ENCODE results near the gene MEIOC. TPM values are rescaled to one million over a fixed set of nuclear protein-coding genes. Genes with fewer than 3 reads are reported as not detected.
"Not testable (repeated sequence)": the region's sequence is repeated elsewhere in the genome, so short reads cannot be mapped to it uniquely, and the experiment has no call there.

MEIOC gene
- total and polyA plus RNA-seq, 3 experiments from 2014 or later = 0.09 to 0.31 (median 0.16) TPM

- ChIA-PET CTCF (no interaction called here), POLR2A (no interaction called here)
- peaks cover 0 to 6% (median 0%) of the 10 kb centered on the region in 3 donors for H3K36me3 Mint-ChIP-seq
- DNase-seq = no peak
- Histone ChIP-seq H3K27ac (ENCODE audit: low read depth, low read length) (no peak overlapping the region), H3K9me3 (ENCODE audit: low read length) (no peaks in the 10 kb centered on the region), H3K4me3 (ENCODE audit: low read length) (no peak overlapping the region), H3K4me1 (ENCODE audit: insufficient read depth, low read length) (peaks cover 15% of the 10 kb centered on the region), H3K27me3 (ENCODE audit: insufficient read depth, low read length, poor library complexity, severe bottlenecking) (no peaks in the 10 kb centered on the region), H3K36me3 (ENCODE audit: insufficient read depth, low read length) (no peaks in the 10 kb centered on the region)
- no peak overlapping the region for H3K27ac Mint-ChIP-seq
- no peaks in the 10 kb centered on the region for H3K9me3 Mint-ChIP-seq
- H3K27me3 Mint-ChIP-seq = peaks cover 0 to 1% of the 10 kb centered on the region in 2 donors
- H3K4me3 Mint-ChIP-seq = no peak overlapping the region
- H3K4me1 Mint-ChIP-seq = peaks cover 16 to 25% (median 16%) of the 10 kb centered on the region in 3 donors
Observed at GRCh38 chr17:44693609-44694008, 37.3 kb downstream of the MEIOC start.

GRCh38 chr17:44700288-44700687, 44.0 kb downstream of the MEIOC start:
- H3K4me3 ChIP-seq (ENCODE audit: low read length); CTCF ChIA-PET; H3K27me3 ChIP-seq (ENCODE audit: insufficient read depth, low read length, poor library complexity, severe bottlenecking); H3K36me3 Mint-ChIP-seq; H3K27ac ChIP-seq (ENCODE audit: low read depth, low read length); H3K27ac Mint-ChIP-seq; H3K4me1 ChIP-seq (ENCODE audit: insufficient read depth, low read length); H3K4me1 Mint-ChIP-seq; DNase-seq; H3K4me3 Mint-ChIP-seq; H3K9me3 ChIP-seq (ENCODE audit: low read length); H3K9me3 Mint-ChIP-seq; H3K36me3 ChIP-seq (ENCODE audit: insufficient read depth, low read length); POLR2A ChIA-PET: not testable (repeated sequence)
- peaks cover 3 to 11% of the 10 kb centered on the region in 2 donors for H3K27me3 Mint-ChIP-seq

GRCh38 chr17:44707755-44708400, 51.6 kb downstream of the MEIOC start:
- Histone ChIP-seq H3K27me3 (ENCODE audit: insufficient read depth, low read length, poor library complexity, severe bottlenecking) (no peaks in the 10 kb centered on the region), H3K4me1 (ENCODE audit: insufficient read depth, low read length) (peaks cover 18% of the 10 kb centered on the region), H3K27ac (ENCODE audit: low read depth, low read length) (peak overlapping the region; percentile 45), H3K4me3 (ENCODE audit: low read length) (peak overlapping the region; percentile 93), H3K9me3 (ENCODE audit: low read length) (no peaks in the 10 kb centered on the region), H3K36me3 (ENCODE audit: insufficient read depth, low read length) (no peaks in the 10 kb centered on the region)
- ChIA-PET CTCF (interaction anchor here (1.5 to 2.0 kb wide), 2 partner anchors 16 to 18 kb away, joined by 4 to 7 read pairs; partner anchors contain the start of gene CCDC43), POLR2A (interaction anchor here (1.1 to 1.3 kb wide), 2 partner anchors 18 to 68 kb away, joined by 3 to 4 read pairs; partner anchors contain the start of gene CCDC43)
- Mint-ChIP-seq H3K27ac (no peak overlapping the region), H3K4me3 (no peak overlapping the region), H3K27me3 (peaks cover 3 to 17% of the 10 kb centered on the region in 2 donors), H3K9me3 (no peaks in the 10 kb centered on the region), H3K4me1 (peaks cover 0 to 3% (median 0%) of the 10 kb centered on the region in 3 donors), H3K36me3 (peaks cover 0 to 1% (median 0%) of the 10 kb centered on the region in 3 donors)
- DNase-seq = no peak

GRCh38 chr17:44708401-44709263, 52.4 kb downstream of the MEIOC start, which contains the start of gene DBF4B:
TSS of gene DBF4B (plus strand) at chr17:44708665. CDS start at chr17:44708821, 156 bp downstream.
- ChIA-PET POLR2A (interaction anchor here (1.1 to 1.3 kb wide), 2 partner anchors 19 to 67 kb away, joined by 3 to 4 read pairs; partner anchors contain the start of gene CCDC43), CTCF (interaction anchor here (1.5 to 2.0 kb wide), 2 partner anchors 17 to 19 kb away, joined by 4 to 7 read pairs; partner anchors contain the start of gene CCDC43)
- Histone ChIP-seq H3K9me3 (ENCODE audit: low read length) (no peaks in the 10 kb centered on the region), H3K36me3 (ENCODE audit: insufficient read depth, low read length) (no peaks in the 10 kb centered on the region), H3K27ac (ENCODE audit: low read depth, low read length) (peak within 1 kb of the TSS; percentile 45), H3K4me3 (ENCODE audit: low read length) (peak within 1 kb of the TSS; percentile 93), H3K27me3 (ENCODE audit: insufficient read depth, low read length, poor library complexity, severe bottlenecking) (no peaks in the 10 kb centered on the region), H3K4me1 (ENCODE audit: insufficient read depth, low read length) (peaks cover 18% of the 10 kb centered on the region)
- Mint-ChIP-seq H3K36me3 (peaks cover 0 to 1% (median 0%) of the 10 kb centered on the region in 3 donors), H3K27me3 (peaks cover under 1 to 17% of the 10 kb centered on the region in 2 donors), H3K4me1 (peaks cover 0 to 3% (median 0%) of the 10 kb centered on the region in 3 donors), H3K4me3 (peak within 1 kb of the TSS in 1 of 7 donors; percentile 73), H3K9me3 (no peaks in the 10 kb centered on the region), H3K27ac (no peak within 1 kb of the TSS)
- peak; percentile 71 to 88 (median 84) for DNase-seq

GRCh38 chr17:44719444-44719843, 63.2 kb downstream of the MEIOC start:
- Mint-ChIP-seq H3K36me3 (peaks cover 0 to 18% (median 5%) of the 10 kb centered on the region in 3 donors), H3K4me3 (no peak overlapping the region), H3K4me1 (no peaks in the 10 kb centered on the region), H3K9me3 (no peaks in the 10 kb centered on the region), H3K27me3 (peaks cover 0 to 1% of the 10 kb centered on the region in 2 donors), H3K27ac (no peak overlapping the region)
- no peaks in the 10 kb centered on the region for H3K27me3 ChIP-seq (ENCODE audit: insufficient read depth, low read length, poor library complexity, severe bottlenecking)
- no peaks in the 10 kb centered on the region for H3K36me3 ChIP-seq (ENCODE audit: insufficient read depth, low read length)
- DNase-seq = no peak
- ChIA-PET CTCF (no interaction called here), POLR2A (no interaction called here)
- no peaks in the 10 kb centered on the region for H3K9me3 ChIP-seq (ENCODE audit: low read length)
- H3K27ac ChIP-seq (ENCODE audit: low read depth, low read length) = no peak overlapping the region
- H3K4me1 ChIP-seq (ENCODE audit: insufficient read depth, low read length) = no peaks in the 10 kb centered on the region
- no peak overlapping the region for H3K4me3 ChIP-seq (ENCODE audit: low read length)

- no peaks in the 10 kb centered on the region for H3K27me3 Mint-ChIP-seq
- no peak overlapping the region for H3K27ac Mint-ChIP-seq
- CTCF ChIA-PET = no interaction called here
- no peak for DNase-seq
- H3K4me1 Mint-ChIP-seq = no peaks in the 10 kb centered on the region
- H3K4me3 ChIP-seq (ENCODE audit: low read length) = no peak overlapping the region
- H3K9me3 Mint-ChIP-seq = no peaks in the 10 kb centered on the region
- no peaks in the 10 kb centered on the region for H3K9me3 ChIP-seq (ENCODE audit: low read length)
- peaks cover 0 to 21% (median 2%) of the 10 kb centered on the region in 3 donors for H3K36me3 Mint-ChIP-seq
- no peaks in the 10 kb centered on the region for H3K36me3 ChIP-seq (ENCODE audit: insufficient read depth, low read length)
- H3K27me3 ChIP-seq (ENCODE audit: insufficient read depth, low read length, poor library complexity, severe bottlenecking) = no peaks in the 10 kb centered on the region
- H3K27ac ChIP-seq (ENCODE audit: low read depth, low read length) = no peak overlapping the region
- H3K4me3 Mint-ChIP-seq = no peak overlapping the region
- no peaks in the 10 kb centered on the region for H3K4me1 ChIP-seq (ENCODE audit: insufficient read depth, low read length)
- POLR2A ChIA-PET = no interaction called here
Observed at GRCh38 chr17:44722254-44722653, 66.0 kb downstream of the MEIOC start.

All from CD8-positive, alpha-beta memory T cell (primary cell).